HG03520 (cell line): ENCODE results near the gene SHFL.

Experiments
- ATAC-seq: cut with Tn5 transposase; IDR thresholded peaks from one replicate; pipeline ENCODE4 v1.9.1; 2021; ENCODE audit warnings: mild to moderate bottlenecking, moderate library complexity; ENCODE audit not compliant: unreplicated experiment

SHFL gene

GRCh38 chr19:10085641-10086590, at the start of gene SHFL:
SHFL (plus strand) TSS chr19:10086317; CDS start chr19:10086428, 111 bp downstream.
- peak; percentile 76 for ATAC-seq

- no peak for ATAC-seq
Observed at GRCh38 chr19:10036601-10037071, 49.5 kb upstream of the SHFL start.

- no peak for ATAC-seq
Observed at GRCh38 chr19:10037367-10037766, 48.8 kb upstream of the SHFL start.

- ATAC-seq = no peak
Observed at GRCh38 chr19:10037809-10038208, 48.3 kb upstream of the SHFL start.

GRCh38 chr19:10043286-10043927, 42.7 kb upstream of the SHFL start:
- ATAC-seq = no peak

- no peak for ATAC-seq
Observed at GRCh38 chr19:10044390-10044789, 41.7 kb upstream of the SHFL start.

GRCh38 chr19:10045371-10045770, 40.7 kb upstream of the SHFL start:
- ATAC-seq = no peak

GRCh38 chr19:10049626-10050025, 36.5 kb upstream of the SHFL start:
- no peak for ATAC-seq

GRCh38 chr19:10052602-10053360, 33.3 kb upstream of the SHFL start:
- ATAC-seq = no peak

GRCh38 chr19:10061717-10062310, 24.3 kb upstream of the SHFL start:
- ATAC-seq = no peak

- ATAC-seq = no peak
Observed at GRCh38 chr19:10068205-10068604, 17.9 kb upstream of the SHFL start.

- ATAC-seq = no peak
Observed at GRCh38 chr19:10069046-10069445, 17.1 kb upstream of the SHFL start.

- no peak for ATAC-seq
Observed at GRCh38 chr19:10070730-10071446, 15.2 kb upstream of the SHFL start.

GRCh38 chr19:10074153-10074552, 12.0 kb upstream of the SHFL start:
- ATAC-seq = no peak

GRCh38 chr19:10076535-10076934, 9.6 kb upstream of the SHFL start:
- ATAC-seq = no peak

GRCh38 chr19:10078329-10078728, 7.8 kb upstream of the SHFL start:
- ATAC-seq = no peak

- no peak for ATAC-seq
Observed at GRCh38 chr19:10079031-10079453, 7.1 kb upstream of the SHFL start.

- no peak for ATAC-seq
Observed at GRCh38 chr19:10083911-10084310, 2.2 kb upstream of the SHFL start.

GRCh38 chr19:10084803-10085202, 1.3 kb upstream of the SHFL start:
- no peak for ATAC-seq

GRCh38 chr19:10086591-10087192, 575 bp downstream of the SHFL start:
- no peak for ATAC-seq
